ENCODE data around the gene CRTC1.

DNA sequence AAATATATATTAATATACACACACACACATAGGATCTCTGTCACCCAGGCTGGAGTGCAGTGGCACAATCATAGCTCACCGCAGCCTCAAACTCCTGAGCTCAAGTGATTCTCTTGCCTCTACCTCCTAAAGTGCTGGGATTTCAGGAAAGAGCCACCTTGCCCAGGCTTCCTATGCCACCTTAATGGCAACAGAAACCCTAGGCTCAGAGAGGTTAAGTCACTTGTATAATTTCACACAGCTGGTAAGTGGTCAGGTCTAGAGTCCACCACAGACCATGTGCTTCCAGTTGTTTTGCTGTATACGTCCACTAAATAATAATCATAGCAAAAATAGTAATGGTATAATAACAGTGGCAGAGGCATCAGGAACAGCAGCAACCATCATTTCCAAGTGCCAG, 147.0 kb downstream of the CRTC1 start:
- TF ChIP-seq, protein P1, sequence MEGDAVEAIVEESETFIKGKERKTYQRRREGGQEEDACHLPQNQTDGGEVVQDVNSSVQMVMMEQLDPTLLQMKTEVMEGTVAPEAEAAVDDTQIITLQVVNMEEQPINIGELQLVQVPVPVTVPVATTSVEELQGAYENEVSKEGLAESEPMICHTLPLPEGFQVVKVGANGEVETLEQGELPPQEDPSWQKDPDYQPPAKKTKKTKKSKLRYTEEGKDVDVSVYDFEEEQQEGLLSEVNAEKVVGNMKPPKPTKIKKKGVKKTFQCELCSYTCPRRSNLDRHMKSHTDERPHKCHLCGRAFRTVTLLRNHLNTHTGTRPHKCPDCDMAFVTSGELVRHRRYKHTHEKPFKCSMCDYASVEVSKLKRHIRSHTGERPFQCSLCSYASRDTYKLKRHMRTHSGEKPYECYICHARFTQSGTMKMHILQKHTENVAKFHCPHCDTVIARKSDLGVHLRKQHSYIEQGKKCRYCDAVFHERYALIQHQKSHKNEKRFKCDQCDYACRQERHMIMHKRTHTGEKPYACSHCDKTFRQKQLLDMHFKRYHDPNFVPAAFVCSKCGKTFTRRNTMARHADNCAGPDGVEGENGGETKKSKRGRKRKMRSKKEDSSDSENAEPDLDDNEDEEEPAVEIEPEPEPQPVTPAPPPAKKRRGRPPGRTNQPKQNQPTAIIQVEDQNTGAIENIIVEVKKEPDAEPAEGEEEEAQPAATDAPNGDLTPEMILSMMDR (IDR thresholded peaks at IDR 0.05; ENCODE audit: low read length) = no peak
- TF ChIP-seq EZH2 (optimal IDR thresholded peaks at IDR 0.05; ENCODE audit: low read depth, low read length) (no peak), EZH2phosphoT487 (IDR thresholded peaks at IDR 0.05; ENCODE audit: low read length) (no peak)

All from MM.1S (cell line).